T-helper 9 cell (primary cell): ENCODE data around the gene HYAL3.
A peak's percentile ranks its signal among the peaks of the same experiment; 100 is the strongest.
"Not testable (repeated sequence)": the region's sequence is repeated elsewhere in the genome, so short reads cannot be mapped to it uniquely, and the experiment has no call there.

Source experiments
- DNase-seq: peaks from one replicate; pipeline ENCODE4 v3.0.0-alpha.2; 2020

Gene HYAL3

DNA sequence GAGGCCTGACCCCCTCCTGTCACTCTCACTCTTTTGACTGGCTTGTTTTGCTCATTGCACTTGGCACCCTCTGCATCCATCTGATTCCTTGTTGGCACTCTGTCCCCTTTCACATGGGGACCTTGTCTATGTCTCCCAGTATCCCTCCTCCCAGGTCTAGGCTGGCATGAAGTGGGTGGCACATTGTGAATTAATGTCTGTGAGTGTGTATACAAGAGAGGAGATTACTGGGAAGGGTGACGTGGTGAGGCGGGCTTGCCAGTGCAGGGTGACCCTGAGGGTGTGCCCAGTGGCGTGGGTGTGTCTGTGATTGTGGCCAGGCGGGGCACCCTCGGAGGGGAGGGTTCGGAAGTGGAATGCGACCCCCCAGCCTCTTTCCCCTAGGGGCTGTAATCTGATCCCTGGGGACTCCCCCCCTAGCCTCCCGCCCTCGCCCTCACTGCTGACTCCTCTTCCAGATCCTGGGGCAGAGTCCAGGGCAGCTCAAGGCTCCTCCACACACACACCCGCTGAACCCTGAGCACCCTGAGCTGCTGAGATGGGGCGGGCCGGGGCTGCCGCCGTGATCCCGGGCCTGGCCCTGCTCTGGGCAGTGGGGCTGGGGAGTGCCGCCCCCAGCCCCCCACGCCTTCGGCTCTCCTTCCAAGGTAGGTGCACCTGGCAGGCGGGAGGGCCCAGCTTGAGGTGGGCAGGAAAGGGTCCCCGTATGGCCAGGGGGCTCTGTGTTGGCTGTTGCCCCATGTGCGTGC, 30.3 kb downstream of the HYAL3 start, which contains the start of gene SEMA3B:
SEMA3B (plus strand) TSS at position 445 of the 749 bp plus-strand sequence; CDS start at position 539, 94 bp downstream.
- no peak for DNase-seq

DNA sequence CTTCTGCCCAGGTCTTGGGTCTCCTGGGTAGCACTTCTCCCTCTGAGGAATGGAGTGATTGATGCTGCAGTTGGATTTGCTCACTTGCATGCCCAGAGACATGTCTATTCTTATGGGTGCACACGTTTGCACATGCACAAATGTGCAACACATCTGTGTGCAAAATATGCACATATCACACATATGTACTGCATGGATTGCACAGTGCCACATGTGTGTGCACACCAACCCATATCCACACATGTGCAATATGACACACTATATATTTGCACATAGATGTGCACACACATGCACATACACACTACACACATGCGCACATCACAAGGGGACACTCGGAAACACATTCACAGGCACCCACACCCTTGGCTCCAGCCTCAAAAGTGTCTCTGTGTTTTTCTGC, 30.9 kb downstream of the HYAL3 start:
- no peak for DNase-seq

- DNase-seq, result no peak
Measured at GRCh38 chr3:50267280-50267913, 31.8 kb downstream of the HYAL3 start.

DNA sequence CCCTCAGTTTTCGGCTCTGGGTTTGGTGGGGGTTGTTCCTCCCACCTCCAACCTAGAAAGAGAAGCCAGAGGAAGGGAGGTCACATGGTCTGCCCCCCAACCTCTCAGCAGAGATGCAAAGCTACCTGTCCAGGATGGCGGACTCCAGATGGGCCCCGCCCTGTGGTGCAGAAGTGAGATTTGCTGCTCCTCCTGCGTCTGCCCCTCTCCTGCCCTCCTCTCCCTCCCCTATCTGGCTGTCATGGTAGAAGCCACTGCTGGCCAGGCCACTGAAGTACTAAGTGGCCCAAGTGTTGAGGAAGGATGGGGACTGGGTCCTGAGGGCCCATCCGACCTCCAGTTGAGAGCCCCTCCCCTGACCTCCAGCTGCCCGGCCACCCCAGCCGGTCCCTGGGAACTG, 32.4 kb downstream of the HYAL3 start:
- DNase-seq, result no peak

- no peak for DNase-seq
Measured at GRCh38 chr3:50266017-50266416, 33.2 kb downstream of the HYAL3 start.

- no peak for DNase-seq
Measured at GRCh38 chr3:50265571-50265970, 33.6 kb downstream of the HYAL3 start.

GRCh38 chr3:50264964-50265485, 34.2 kb downstream of the HYAL3 start:
- DNase-seq, result no peak

GRCh38 chr3:50264383-50264963, 34.7 kb downstream of the HYAL3 start:
- no peak for DNase-seq

DNA sequence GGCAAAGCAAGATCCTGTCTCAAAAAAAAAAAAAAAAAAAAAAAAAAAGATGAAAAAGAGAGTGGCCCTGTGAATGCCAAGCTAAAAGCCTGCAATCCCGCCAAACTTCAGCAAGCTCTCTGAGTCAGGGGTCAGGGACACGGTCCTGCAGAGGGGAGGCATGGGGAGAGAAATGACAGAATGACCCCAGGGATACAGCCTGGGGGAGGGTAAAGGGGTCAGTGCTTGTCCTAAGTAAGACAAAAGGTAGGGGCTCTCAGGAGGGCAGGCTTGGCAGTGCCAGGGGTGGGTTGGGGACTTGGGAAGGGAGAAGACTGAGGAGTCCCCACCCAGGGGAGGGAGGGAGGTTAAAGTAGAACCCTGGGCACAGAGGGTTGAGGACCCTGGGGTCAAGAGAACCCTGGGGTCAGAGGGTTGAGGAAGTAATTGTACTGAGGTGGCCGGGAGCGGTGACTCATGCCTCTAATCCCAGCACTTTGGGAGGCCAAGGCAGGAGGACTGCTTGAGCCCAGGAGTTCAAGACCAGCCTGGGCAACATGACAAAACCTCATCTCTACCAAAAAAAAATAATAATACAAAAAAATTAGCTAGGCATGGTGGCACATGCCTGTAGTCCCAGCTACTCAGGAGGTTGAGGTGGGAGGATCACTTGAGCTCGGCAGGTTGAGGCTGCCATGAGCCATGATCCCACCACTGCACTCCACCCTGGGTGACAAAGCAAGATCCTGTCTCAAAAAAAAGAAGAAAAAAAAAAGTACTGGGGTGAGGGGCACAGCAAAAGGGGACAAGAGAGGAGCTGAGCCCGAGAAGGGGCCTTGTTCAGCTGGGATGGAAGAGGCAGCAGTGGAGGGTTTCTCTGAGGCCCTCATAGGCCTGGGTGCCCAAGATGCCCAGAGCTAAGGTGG, 35.5 kb downstream of the HYAL3 start:
- DNase-seq, result no peak

DNA sequence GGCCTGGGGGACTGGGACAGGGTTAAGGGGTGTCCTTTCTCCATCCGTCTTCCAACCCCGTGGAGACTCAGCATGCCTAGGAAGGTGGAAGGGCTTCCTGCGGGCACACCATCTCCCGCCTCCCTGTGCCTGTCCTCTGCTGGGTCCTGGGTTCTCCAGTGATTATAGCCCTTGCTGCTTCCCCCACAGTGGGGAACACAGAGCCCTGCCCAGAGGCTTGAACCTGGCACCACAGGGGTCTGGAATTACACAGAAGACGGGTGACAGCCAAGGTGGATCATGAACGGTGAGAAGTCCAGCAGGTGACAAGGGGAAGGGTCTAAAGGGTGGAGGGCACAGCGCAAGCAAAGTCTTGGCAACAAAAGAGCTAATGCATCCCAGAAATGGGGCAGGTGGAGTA, 36.4 kb downstream of the HYAL3 start:
- no peak for DNase-seq

DNA sequence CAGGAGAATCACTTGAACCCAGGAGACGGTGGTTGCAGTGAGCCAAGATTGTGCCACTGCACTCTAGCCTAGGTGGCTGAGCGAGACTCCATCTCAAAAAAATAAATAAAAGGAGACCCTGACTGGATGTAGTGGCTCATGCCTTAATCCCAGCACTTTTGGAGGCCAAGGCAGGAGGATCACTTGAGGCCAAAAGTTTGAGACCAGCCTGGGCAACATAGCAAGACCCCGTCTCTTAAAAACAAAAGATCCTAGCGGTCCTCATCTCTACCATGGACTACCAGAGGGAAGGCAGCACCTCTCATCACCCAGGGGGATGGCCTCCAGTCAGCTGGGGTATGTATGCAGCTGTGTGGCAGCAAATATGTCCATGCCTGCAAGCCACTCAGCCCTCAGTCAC, 37.0 kb downstream of the HYAL3 start:
- DNase-seq, result not testable (repeated sequence)

DNA sequence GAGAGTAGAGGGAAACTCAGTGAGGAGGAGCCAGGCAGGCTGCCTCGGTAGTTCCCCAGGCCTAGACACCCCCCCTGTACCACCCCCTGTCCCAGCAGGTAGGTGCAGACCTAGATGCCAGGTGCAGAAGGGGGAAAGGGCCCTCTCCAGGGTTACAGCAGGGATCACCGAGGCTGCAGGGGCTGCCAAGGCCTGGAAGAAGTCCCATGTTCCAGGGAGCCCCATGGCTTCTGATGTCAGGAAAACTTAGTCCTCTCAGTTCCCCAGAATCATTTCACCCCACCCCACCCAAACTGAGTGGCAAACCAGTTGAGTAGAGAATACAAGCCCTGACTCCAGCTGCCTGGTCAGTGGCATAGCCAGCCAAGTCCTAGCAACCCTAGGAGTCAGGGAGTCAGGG, 37.7 kb downstream of the HYAL3 start:
- no peak for DNase-seq

GRCh38 chr3:50260942-50261441, 38.2 kb downstream of the HYAL3 start:
- DNase-seq, result no peak

GRCh38 chr3:50260027-50260941, 38.9 kb downstream of the HYAL3 start:
- peak; percentile 79 for DNase-seq

DNA sequence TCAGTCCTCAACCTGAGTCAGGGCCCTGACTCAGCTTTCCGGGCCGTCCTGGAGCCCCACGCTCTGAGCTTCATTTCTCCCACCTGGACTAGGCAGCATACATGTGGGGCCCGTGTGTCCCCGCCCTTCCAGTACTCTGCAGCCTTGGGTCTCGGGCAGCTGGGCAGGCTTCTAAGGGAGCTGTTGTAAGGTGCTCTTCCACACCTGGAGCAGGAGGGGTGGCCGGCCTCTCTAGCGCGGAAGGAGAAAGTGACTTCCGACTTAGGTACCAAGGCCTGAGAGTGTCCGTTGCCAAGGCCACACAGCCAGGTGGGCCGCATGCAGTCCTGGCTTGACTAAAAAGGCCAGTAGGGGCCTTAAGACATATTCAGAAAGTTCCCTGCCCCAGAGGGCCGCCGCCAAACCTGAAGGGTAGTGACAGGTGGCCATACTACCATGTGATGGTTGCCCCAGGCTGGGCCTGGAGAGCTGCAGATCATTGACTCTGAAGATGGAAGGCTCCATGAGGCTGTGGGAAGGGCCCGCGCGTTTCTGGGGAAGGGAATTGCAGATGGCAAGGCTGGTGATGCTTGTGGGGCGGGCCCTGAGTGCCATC, 39.7 kb downstream of the HYAL3 start:
- DNase-seq, result no peak

GRCh38 chr3:50258979-50259378, 40.2 kb downstream of the HYAL3 start:
- DNase-seq, result no peak

DNA sequence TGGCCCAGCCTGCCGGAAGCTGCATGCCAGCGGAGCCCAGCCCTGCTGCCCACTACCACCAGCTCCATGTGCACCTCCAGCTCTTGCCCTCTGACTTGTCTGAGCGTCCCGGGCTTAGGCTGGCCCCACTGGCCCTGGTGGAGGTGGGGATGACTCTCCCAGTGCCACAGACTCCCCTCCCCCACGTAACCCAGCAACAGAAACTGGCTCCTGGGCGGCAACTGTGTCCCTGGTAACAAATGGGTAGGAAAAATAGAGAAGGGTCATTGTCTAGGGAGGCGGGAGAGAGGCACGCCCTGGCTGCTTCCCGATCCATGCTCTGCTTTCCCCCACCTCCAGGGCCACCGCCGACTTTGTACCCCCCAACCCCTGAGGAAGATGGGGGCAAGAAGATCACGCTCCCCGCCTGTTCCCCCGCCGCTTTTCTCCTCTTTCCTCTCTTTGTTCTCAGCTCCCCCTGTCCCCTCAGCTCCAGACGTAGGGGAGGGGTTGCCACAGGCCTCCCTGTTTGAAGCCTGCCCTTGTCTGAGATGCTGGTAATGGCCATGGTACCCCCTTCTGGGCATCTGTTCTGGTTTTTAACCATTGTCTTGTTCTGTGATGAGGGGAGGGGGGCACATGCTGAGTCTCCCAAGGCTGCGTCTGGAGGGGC, 41.0 kb downstream of the HYAL3 start:
- DNase-seq, result no peak

DNA sequence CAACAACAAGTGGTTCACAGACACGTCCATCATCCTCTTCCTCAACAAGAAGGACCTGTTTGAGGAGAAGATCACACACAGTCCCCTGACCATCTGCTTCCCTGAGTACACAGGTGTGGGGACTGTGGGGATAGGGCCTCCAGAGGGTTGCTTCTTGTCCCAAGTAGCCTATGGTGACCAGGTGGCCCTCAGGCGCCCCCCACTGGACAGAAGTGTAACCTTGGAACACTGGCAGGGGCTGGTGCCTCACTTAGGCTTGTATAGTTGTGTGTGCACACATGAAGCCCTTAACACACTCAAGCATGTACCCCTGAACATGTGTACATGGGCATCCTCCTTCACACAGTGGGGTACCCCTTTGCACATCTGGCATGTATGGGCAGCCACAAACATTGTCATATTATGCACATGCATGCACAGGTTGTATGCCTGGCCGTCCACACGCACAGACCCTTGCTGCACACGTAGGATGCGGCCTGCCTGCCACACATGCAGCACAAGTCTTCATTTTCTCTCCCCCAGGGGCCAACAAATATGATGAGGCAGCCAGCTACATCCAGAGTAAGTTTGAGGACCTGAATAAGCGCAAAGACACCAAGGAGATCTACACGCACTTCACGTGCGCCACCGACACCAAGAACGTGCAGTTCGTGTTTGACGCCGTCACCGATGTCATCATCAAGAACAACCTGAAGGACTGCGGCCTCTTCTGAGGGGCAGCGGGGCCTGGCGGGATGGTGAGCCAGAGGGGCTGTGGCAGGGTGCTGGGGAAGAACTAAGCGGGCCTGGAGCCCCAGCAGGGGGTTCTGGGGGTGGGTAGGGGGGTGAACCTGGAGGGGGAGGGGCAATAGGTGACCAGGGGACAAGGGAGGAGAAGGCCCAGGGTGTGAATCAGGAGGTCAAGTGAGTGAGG, 42.0 kb downstream of the HYAL3 start:
- DNase-seq, result no peak

- DNase-seq, result no peak
Measured at GRCh38 chr3:50255251-50255615, 44.0 kb downstream of the HYAL3 start.
